ENCODE results near the gene URGCP. TPM values are rescaled to one million over a fixed set of nuclear protein-coding genes. Genes with fewer than 3 reads are reported as not detected.

Gene URGCP
- total RNA-seq, 2 experiments from 2014 or later = 26.5 to 26.9 TPM

GRCh38 chr7:43876241-43876640 is 30.2 kb downstream of the URGCP start:
- Mint-ChIP-seq H3K4me1 (peaks cover 2% of the 10 kb centered on the region), H3K27ac (no peak overlapping the region), H3K27me3 (no peaks in the 10 kb centered on the region), H3K36me3 (peaks cover 20% of the 10 kb centered on the region), H3K4me3 (no peak overlapping the region), H3K9me3 (peaks cover 1% of the 10 kb centered on the region)
- DNase-seq (no peak), ATAC-seq (ENCODE audit: low read depth) (no peak)
- POLR2A ChIA-PET = no interaction called here

- H3K4me3 Mint-ChIP-seq = no peak overlapping the region
- DNase-seq (no peak), ATAC-seq (ENCODE audit: low read depth) (no peak)
- H3K27me3 Mint-ChIP-seq = no peaks in the 10 kb centered on the region
- H3K27ac Mint-ChIP-seq = no peak overlapping the region
- POLR2A ChIA-PET = no interaction called here
- peaks cover 10% of the 10 kb centered on the region for H3K4me1 Mint-ChIP-seq
- H3K36me3 Mint-ChIP-seq = peaks cover 22% of the 10 kb centered on the region
- peaks cover 7% of the 10 kb centered on the region for H3K9me3 Mint-ChIP-seq
Observed at GRCh38 chr7:43873300-43873699, 33.1 kb downstream of the URGCP start.

DNA sequence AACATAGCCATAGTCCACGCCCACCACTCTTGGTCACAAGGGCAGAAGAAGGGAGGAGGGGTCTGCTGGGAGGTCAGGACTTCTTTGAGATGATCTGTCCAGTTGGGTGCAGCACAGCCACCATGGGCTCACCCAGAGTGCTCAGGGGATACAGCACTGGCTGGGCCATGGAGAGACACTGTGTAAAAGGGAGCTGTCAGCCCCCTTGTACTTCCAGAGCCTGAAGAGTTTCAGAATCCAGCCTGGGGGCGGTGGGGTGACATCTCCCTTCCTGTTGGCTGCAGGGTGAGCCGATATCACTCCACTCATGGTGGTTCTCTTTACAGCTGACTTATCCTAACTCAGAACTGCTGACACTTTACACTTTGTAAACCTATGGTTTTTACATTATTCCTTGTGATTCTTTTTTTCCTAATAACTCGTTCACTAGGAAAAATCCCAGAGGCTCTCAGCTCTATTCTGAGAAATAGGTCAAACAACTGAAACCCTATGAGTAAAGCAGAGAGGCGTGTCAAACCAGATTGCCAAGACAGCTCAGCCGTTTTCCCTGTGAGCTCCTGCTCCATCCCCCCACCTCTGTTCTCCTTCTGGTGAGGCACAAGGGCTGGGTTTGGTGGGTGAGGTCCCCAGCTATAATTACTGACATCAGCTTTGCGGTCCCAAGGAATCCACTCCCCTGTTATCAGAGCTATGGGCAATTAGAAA is 33.8 kb downstream of the URGCP start:
- POLR2A ChIA-PET = interaction anchor here (0.5 kb wide), 1 partner anchor 974 kb away, joined by 4 read pairs; no protein-coding TSS in a partner anchor
- no peak overlapping the region for H3K4me3 Mint-ChIP-seq
- ATAC-seq (ENCODE audit: low read depth) (no peak), DNase-seq (no peak)
- H3K27me3 Mint-ChIP-seq = no peaks in the 10 kb centered on the region
- peaks cover 14% of the 10 kb centered on the region for H3K4me1 Mint-ChIP-seq
- peaks cover 7% of the 10 kb centered on the region for H3K9me3 Mint-ChIP-seq
- H3K27ac Mint-ChIP-seq = no peak overlapping the region
- H3K36me3 Mint-ChIP-seq = peaks cover 22% of the 10 kb centered on the region

DNA sequence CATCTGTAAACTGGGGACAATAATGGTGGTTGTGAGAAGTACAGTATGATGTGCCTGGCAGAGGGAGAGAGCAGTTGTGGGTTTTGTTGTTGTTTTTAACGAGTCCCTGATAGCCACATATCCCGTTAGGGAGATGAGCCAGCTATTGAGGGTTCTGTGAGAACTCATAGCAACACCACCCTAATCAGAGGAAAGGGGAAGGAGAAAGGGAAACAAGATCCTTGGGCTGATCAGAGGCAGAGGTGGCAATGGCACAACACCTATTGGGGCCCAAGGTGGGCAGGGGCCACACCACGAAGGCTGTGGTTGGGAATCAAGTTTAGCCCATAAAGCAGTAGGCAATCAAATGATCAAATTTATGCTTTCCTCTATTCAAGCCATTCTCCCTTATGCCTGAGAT is 35.3 kb downstream of the URGCP start:
- no peak for ATAC-seq (ENCODE audit: low read depth)
- POLR2A ChIA-PET = no interaction called here
- H3K36me3 Mint-ChIP-seq = peaks cover 32% of the 10 kb centered on the region
- peaks cover 14% of the 10 kb centered on the region for H3K4me1 Mint-ChIP-seq
- peaks cover 7% of the 10 kb centered on the region for H3K9me3 Mint-ChIP-seq
- H3K4me3 Mint-ChIP-seq = no peak overlapping the region
- DNase-seq = no peak
- no peaks in the 10 kb centered on the region for H3K27me3 Mint-ChIP-seq
- H3K27ac Mint-ChIP-seq = no peak overlapping the region

GRCh38 chr7:43870316-43870715 is 36.1 kb downstream of the URGCP start:
- H3K4me1 Mint-ChIP-seq = peaks cover 14% of the 10 kb centered on the region
- no peak overlapping the region for H3K4me3 Mint-ChIP-seq
- no peak overlapping the region for H3K27ac Mint-ChIP-seq
- H3K36me3 Mint-ChIP-seq = peaks cover 34% of the 10 kb centered on the region
- POLR2A ChIA-PET = interaction anchor here (1.5 kb wide), 1 partner anchor 36 kb away, joined by 4 read pairs; no protein-coding TSS in a partner anchor
- no peak for ATAC-seq (ENCODE audit: low read depth)
- no peak for DNase-seq
- no peaks in the 10 kb centered on the region for H3K27me3 Mint-ChIP-seq
- peaks cover 7% of the 10 kb centered on the region for H3K9me3 Mint-ChIP-seq

DNA sequence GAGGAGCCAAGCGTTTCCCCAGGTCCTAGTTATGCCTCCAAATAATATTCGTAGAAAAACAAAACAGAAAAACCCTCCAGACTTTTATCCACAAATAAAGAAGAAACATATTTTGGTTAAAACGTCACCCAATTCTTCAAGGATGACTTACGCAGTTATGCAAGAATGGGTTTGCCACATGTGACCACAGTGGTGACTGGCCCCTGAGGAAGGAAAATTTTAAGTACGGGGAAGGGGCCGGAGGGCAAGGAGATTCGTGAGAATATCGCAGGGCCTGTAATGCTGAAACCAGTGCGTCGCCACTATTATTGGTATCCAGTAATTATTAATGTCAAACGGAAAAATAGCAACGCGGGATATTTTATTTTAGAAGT is 36.5 kb downstream of the URGCP start:
- DNase-seq = no peak
- H3K27me3 Mint-ChIP-seq = no peaks in the 10 kb centered on the region

GRCh38 chr7:43869006-43869866 is 37.2 kb downstream of the URGCP start, which contains the start of gene MRPS24:
Gene MRPS24 (minus strand): TSS chr7:43869517. CDS start chr7:43869495, 22 bp downstream.
- H3K9me3 Mint-ChIP-seq = peaks cover 7% of the 10 kb centered on the region
- peaks cover 32% of the 10 kb centered on the region for H3K36me3 Mint-ChIP-seq
- H3K4me1 Mint-ChIP-seq = peaks cover 14% of the 10 kb centered on the region
- ATAC-seq (ENCODE audit: low read depth) = peak; percentile 97
- H3K27me3 Mint-ChIP-seq = no peaks in the 10 kb centered on the region
- peak within 1 kb of the TSS; percentile 84 for H3K27ac Mint-ChIP-seq
- peak; percentile 94 for DNase-seq
- POLR2A ChIA-PET = interaction anchor here (0.5 to 1.9 kb wide), 8 partner anchors 17 to 1017 kb away, joined by 3 to 8 read pairs (median 3); partner anchors contain the start of genes MRPL32, STK17A, UBE2D4 and URGCP
- peak within 1 kb of the TSS; percentile 94 for H3K4me3 Mint-ChIP-seq

More for the DNA sequence above, 36.5 kb downstream of the URGCP start:
- H3K4me3 Mint-ChIP-seq = peak overlapping the region; percentile 94
- H3K36me3 Mint-ChIP-seq = peaks cover 34% of the 10 kb centered on the region
- peak overlapping the region; percentile 84 for H3K27ac Mint-ChIP-seq
- no peak for ATAC-seq (ENCODE audit: low read depth)
- H3K4me1 Mint-ChIP-seq = peaks cover 14% of the 10 kb centered on the region
- POLR2A ChIA-PET = interaction anchor here (0.9 to 1.9 kb wide), 7 partner anchors 18 to 937 kb away, joined by 3 to 8 read pairs (median 3); partner anchors contain the start of genes MRPL32, STK17A, UBE2D4 and URGCP
- peaks cover 7% of the 10 kb centered on the region for H3K9me3 Mint-ChIP-seq

DNA sequence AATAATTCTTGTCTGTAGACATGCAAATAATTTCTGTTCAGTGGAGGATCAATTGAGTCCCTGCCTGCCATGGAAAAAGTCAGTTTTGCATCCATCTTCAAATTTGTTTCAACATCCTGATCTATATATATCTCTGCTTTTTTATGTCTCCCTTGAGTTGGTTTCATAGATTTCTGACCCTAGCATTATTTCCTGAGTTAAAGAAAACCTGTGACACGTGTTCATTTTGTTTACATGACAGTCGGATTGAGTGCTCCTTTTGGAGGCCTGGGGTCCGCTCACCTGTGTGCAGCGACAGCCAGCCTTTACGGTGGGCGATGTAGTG is 37.8 kb downstream of the URGCP start:
- ATAC-seq (ENCODE audit: low read depth) = no peak
- POLR2A ChIA-PET = interaction anchor here (1.2 to 1.9 kb wide), 5 partner anchors 17 to 936 kb away, joined by 3 to 8 read pairs (median 4); partner anchors contain the start of genes MRPL32, STK17A and UBE2D4
- Mint-ChIP-seq H3K27me3 (no peaks in the 10 kb centered on the region), H3K4me3 (peak overlapping the region; percentile 94), H3K4me1 (peaks cover 14% of the 10 kb centered on the region), H3K9me3 (peaks cover 5% of the 10 kb centered on the region), H3K27ac (peak overlapping the region; percentile 74), H3K36me3 (peaks cover 30% of the 10 kb centered on the region)
- no peak for DNase-seq

DNA sequence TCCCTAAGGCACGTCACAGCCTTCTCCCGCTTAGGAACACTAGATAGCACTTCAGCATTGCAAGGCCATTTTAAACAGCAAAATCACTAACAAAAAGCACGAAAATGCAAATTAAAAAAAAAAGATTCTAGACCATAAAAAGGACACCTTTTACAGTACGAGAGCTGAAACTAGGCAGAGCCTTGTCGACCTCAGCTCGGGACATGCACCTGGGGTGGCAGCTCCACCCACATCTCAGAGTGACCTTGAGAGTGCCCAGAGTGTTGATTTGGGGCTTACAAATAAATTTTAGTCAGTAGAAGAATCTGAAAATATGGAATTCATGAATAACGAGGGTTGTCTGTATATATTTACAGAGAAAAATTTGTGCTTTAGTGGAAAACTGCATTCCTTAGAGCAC is 38.2 kb downstream of the URGCP start:
- H3K9me3 Mint-ChIP-seq = peaks cover 5% of the 10 kb centered on the region
- ATAC-seq (ENCODE audit: low read depth) (no peak), DNase-seq (no peak)
- H3K36me3 Mint-ChIP-seq = peaks cover 26% of the 10 kb centered on the region
- peak overlapping the region; percentile 94 for H3K4me3 Mint-ChIP-seq
- no peak overlapping the region for H3K27ac Mint-ChIP-seq
- POLR2A ChIA-PET = interaction anchor here (1.9 kb wide), 1 partner anchor 285 kb away, joined by 5 read pairs; the partner anchor contains the start of gene STK17A
- peaks cover 14% of the 10 kb centered on the region for H3K4me1 Mint-ChIP-seq
- peaks cover 3% of the 10 kb centered on the region for H3K27me3 Mint-ChIP-seq

GRCh38 chr7:43865277-43865676 is 41.1 kb downstream of the URGCP start:
- DNase-seq = no peak
- POLR2A ChIA-PET = interaction anchor here (0.6 kb wide), 1 partner anchor 38 kb away, joined by 3 read pairs; no protein-coding TSS in a partner anchor
- no peak for ATAC-seq (ENCODE audit: low read depth)
- Mint-ChIP-seq H3K4me3 (no peak overlapping the region), H3K36me3 (peaks cover 21% of the 10 kb centered on the region), H3K4me1 (peaks cover 13% of the 10 kb centered on the region), H3K27me3 (peaks cover 24% of the 10 kb centered on the region), H3K27ac (no peak overlapping the region), H3K9me3 (peaks cover 2% of the 10 kb centered on the region)

- POLR2A ChIA-PET = no interaction called here
- Mint-ChIP-seq H3K4me3 (no peak overlapping the region), H3K9me3 (no peaks in the 10 kb centered on the region), H3K4me1 (peaks cover 7% of the 10 kb centered on the region), H3K36me3 (peaks cover 21% of the 10 kb centered on the region), H3K27me3 (peaks cover 28% of the 10 kb centered on the region), H3K27ac (no peak overlapping the region)
- ATAC-seq (ENCODE audit: low read depth) = no peak
- DNase-seq = no peak
Observed at GRCh38 chr7:43864126-43864525, 42.3 kb downstream of the URGCP start.

DNA sequence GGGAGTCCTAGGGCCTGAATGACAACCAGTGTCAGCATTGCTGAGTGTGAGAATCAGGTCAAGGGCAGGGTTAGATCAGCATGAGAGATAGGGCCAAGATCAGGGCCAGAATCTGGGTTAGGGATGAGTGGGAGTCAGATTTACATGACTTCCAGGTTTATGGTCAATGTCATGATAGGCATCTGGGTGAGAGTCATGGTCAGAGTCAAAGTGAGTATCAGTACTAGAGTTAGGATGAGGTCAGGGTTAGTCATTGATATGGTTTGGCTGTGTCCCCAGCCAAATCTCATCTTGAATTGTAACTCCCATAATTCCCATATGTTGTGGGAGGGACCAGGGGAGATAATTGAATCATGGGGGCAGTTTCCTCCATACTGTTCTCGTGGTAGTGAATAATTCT is 49.4 kb downstream of the URGCP start:
- no peak overlapping the region for H3K4me3 Mint-ChIP-seq
- DNase-seq = no peak
- H3K9me3 Mint-ChIP-seq = no peaks in the 10 kb centered on the region
- H3K36me3 Mint-ChIP-seq = no peaks in the 10 kb centered on the region
- ATAC-seq (ENCODE audit: low read depth) = no peak
- peaks cover 19% of the 10 kb centered on the region for H3K27me3 Mint-ChIP-seq
- H3K27ac Mint-ChIP-seq = no peak overlapping the region
- POLR2A ChIA-PET = no interaction called here
- no peaks in the 10 kb centered on the region for H3K4me1 Mint-ChIP-seq

DNA sequence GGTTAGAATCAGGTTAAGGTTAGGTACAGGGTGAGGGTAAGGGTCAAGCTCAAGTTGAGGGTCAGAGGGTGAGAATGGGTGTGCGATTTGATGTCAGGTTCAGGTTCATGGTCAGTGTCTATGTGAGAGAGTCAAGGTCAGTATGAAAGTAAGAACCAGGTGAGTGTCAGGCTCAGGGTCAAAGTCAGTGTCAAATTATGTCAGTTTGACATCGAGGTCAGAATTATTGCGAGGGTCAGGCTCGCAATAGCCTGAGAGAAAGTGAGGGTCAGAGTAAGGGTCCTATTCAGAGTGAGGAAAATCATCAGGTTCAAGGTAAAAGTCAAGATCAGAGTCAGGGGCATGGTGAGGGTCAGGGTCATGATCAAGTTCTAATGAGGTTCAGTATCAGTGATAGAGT is 50.1 kb downstream of the URGCP start:
- H3K9me3 Mint-ChIP-seq = peaks cover 2% of the 10 kb centered on the region
- POLR2A ChIA-PET = no interaction called here
- H3K4me1 Mint-ChIP-seq = no peaks in the 10 kb centered on the region
- no peak overlapping the region for H3K27ac Mint-ChIP-seq
- ATAC-seq (ENCODE audit: low read depth) (no peak), DNase-seq (no peak)
- peaks cover 17% of the 10 kb centered on the region for H3K27me3 Mint-ChIP-seq
- no peaks in the 10 kb centered on the region for H3K36me3 Mint-ChIP-seq
- H3K4me3 Mint-ChIP-seq = no peak overlapping the region
